Stimulated activated CD4-positive, alpha-beta T cell treated with anti-CD3 and anti-CD28 coated beads, Interleukin-15, amount 100 ng/mL, for 1 hour (primary cell): Measurements from ENCODE around the gene SETBP1.

Experiments
- DNase-seq, 2 donors: peaks; one replicate each; pipeline ENCODE4 v3.0.0-alpha.2; 2020; ENCODE audit warnings: low read depth in 1 of 2, low spot score in 1 of 2

The SETBP1 gene

GRCh38 chr18:44731530-44732237 lies 51.0 kb downstream of the SETBP1 start:
- DNase-seq = no peak

GRCh38 chr18:44732238-44732563 lies 51.5 kb downstream of the SETBP1 start:
- DNase-seq = no peak

GRCh38 chr18:44732599-44732998 lies 51.9 kb downstream of the SETBP1 start:
- no peak for DNase-seq

GRCh38 chr18:44733069-44733753 lies 52.5 kb downstream of the SETBP1 start:
- DNase-seq = no peak

GRCh38 chr18:44733754-44734465 lies 53.2 kb downstream of the SETBP1 start:
- no peak for DNase-seq

GRCh38 chr18:44735096-44735495 lies 54.4 kb downstream of the SETBP1 start:
- DNase-seq = no peak

- DNase-seq = no peak
Measured at GRCh38 chr18:44736664-44737380, 56.1 kb downstream of the SETBP1 start.

GRCh38 chr18:44737623-44738022 lies 56.9 kb downstream of the SETBP1 start:
- DNase-seq = no peak

GRCh38 chr18:44740000-44740399 lies 59.3 kb downstream of the SETBP1 start:
- no peak for DNase-seq

- DNase-seq = no peak
Measured at GRCh38 chr18:44741085-44741484, 60.4 kb downstream of the SETBP1 start.

- no peak for DNase-seq
Measured at GRCh38 chr18:44741511-44741910, 60.8 kb downstream of the SETBP1 start.

- no peak for DNase-seq
Measured at GRCh38 chr18:44742126-44742525, 61.4 kb downstream of the SETBP1 start.

GRCh38 chr18:44742718-44743311 lies 62.1 kb downstream of the SETBP1 start:
- DNase-seq = no peak

GRCh38 chr18:44743631-44744030 lies 62.9 kb downstream of the SETBP1 start:
- DNase-seq = no peak

GRCh38 chr18:44744161-44745121 lies 63.8 kb downstream of the SETBP1 start:
- no peak for DNase-seq

- DNase-seq = no peak
Measured at GRCh38 chr18:44747157-44747556, 66.5 kb downstream of the SETBP1 start.

GRCh38 chr18:44748582-44748981 lies 67.9 kb downstream of the SETBP1 start:
- DNase-seq = no peak

- no peak for DNase-seq
Measured at GRCh38 chr18:44750774-44751173, 70.1 kb downstream of the SETBP1 start.

GRCh38 chr18:44754567-44754966 lies 73.9 kb downstream of the SETBP1 start:
- no peak for DNase-seq
